Measurements from ENCODE around the gene GPC5.

GRCh38 chr13:91368101-91368500 is 30.3 kb upstream of the GPC5 start:
- no peak for TF ChIP-seq POLR2AphosphoS5 (IDR thresholded peaks at IDR 0.05; ENCODE audit: low read depth, low read length)
- TF ChIP-seq REST (IDR thresholded peaks at IDR 0.05; ENCODE audit: insufficient read depth in 1 of 2, low read depth in 2 of 2, low read length in 2 of 2): no peak
- no peak for TF ChIP-seq TAF1 (IDR thresholded peaks at IDR 0.05; ENCODE audit: borderline replicate concordance, insufficient read depth, low read length)

All from PFSK-1 (cell line).